Adrenal gland (tissue), 5 donors: ENCODE measurements around the gene FLRT1.

Source experiments
- POLR2A ChIP-seq, 2 donors: fragments of 450-650 bp; IDR thresholded peaks; one replicate each; pipeline ENCODE4 v1.6.1; 2017; ENCODE audit warnings: antibody characterized with exemption in 2 of 2, mild to moderate bottlenecking in 2 of 2, moderate library complexity in 1 of 2
- TF ChIP-seq, protein P1 (sequence below), 6 experiments: fragments of 450-650 bp in 4 of 6; fragments of 200-600 bp in 2 of 6; sonication (generic) in 1 of 6; IDR thresholded peaks; 1 replicate in 5 of 6; 2 replicates in 1 of 6; pipeline versions ENCODE4 v1.5.1 to v1.8.0; 2016 to 2021; ENCODE audit warnings: antibody characterized with exemption in 6 of 6, mild to moderate bottlenecking in 2 of 6, moderate library complexity in 1 of 6
- donor health status: DM: no; HTN: no; CAD: no.

GRCh38 chr11:64067230-64067993, 31.7 kb downstream of the FLRT1 start:
- TF ChIP-seq, protein P1, sequence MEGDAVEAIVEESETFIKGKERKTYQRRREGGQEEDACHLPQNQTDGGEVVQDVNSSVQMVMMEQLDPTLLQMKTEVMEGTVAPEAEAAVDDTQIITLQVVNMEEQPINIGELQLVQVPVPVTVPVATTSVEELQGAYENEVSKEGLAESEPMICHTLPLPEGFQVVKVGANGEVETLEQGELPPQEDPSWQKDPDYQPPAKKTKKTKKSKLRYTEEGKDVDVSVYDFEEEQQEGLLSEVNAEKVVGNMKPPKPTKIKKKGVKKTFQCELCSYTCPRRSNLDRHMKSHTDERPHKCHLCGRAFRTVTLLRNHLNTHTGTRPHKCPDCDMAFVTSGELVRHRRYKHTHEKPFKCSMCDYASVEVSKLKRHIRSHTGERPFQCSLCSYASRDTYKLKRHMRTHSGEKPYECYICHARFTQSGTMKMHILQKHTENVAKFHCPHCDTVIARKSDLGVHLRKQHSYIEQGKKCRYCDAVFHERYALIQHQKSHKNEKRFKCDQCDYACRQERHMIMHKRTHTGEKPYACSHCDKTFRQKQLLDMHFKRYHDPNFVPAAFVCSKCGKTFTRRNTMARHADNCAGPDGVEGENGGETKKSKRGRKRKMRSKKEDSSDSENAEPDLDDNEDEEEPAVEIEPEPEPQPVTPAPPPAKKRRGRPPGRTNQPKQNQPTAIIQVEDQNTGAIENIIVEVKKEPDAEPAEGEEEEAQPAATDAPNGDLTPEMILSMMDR (IDR thresholded peaks at IDR 0.05), result no peak
- TF ChIP-seq POLR2A (IDR thresholded peaks at IDR 0.05), result no peak
